Astrocyte (in vitro differentiated cells and primary cell): ENCODE results near the gene CISH.

Experiments
- EZH2 ChIP-seq: IDR thresholded peaks from 2 replicates; pipeline ENCODE4 v1.6.1; 2012; ENCODE audit warnings: mild to moderate bottlenecking, low read length, inconsistent platforms; ENCODE audit not compliant: insufficient read depth
- TF ChIP-seq, protein P1 (sequence below): IDR thresholded peaks from 2 replicates; pipeline ENCODE4 v1.5.1; 2011; ENCODE audit warnings: low read depth, mild to moderate bottlenecking, inconsistent platforms, low read length, moderate library complexity; ENCODE audit not compliant: insufficient read depth

DNA sequence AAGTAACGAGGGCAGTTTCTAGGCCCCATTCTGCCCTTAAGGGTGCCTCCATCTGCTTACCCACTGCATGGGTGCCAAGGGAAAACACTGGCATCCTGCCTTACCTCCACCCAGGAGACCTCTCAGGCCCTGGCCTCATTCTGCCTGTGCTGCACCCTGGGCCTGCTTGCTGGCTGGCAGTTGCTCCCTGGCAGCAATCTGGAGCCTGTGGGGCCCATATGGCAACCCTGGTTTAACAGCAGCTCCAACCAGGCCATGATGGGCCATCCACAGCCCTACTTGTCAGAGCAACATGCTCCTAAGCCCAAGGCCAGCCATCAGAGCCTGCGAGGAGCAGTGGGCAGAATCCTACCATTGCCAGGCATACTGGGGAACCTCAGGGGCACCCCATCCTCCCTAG lies 47.7 kb downstream of the CISH start:
- TF ChIP-seq, protein P1, sequence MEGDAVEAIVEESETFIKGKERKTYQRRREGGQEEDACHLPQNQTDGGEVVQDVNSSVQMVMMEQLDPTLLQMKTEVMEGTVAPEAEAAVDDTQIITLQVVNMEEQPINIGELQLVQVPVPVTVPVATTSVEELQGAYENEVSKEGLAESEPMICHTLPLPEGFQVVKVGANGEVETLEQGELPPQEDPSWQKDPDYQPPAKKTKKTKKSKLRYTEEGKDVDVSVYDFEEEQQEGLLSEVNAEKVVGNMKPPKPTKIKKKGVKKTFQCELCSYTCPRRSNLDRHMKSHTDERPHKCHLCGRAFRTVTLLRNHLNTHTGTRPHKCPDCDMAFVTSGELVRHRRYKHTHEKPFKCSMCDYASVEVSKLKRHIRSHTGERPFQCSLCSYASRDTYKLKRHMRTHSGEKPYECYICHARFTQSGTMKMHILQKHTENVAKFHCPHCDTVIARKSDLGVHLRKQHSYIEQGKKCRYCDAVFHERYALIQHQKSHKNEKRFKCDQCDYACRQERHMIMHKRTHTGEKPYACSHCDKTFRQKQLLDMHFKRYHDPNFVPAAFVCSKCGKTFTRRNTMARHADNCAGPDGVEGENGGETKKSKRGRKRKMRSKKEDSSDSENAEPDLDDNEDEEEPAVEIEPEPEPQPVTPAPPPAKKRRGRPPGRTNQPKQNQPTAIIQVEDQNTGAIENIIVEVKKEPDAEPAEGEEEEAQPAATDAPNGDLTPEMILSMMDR, result no peak
- TF ChIP-seq EZH2, result no peak
